ENCODE results near the gene COL4A3. TPM values are rescaled to one million over a fixed set of nuclear protein-coding genes. Genes with fewer than 3 reads are reported as not detected.

COL4A3 gene
- total RNA-seq, 1 donor from 2014 or later: not detected

- Histone ChIP-seq H2AFZ (ENCODE audit: low read depth, low read length) (no peak overlapping the region), H3K4me1 (ENCODE audit: insufficient read depth, low read length) (no peaks in the 10 kb centered on the region), H4K20me1 (ENCODE audit: insufficient read depth, low read length) (no peaks in the 10 kb centered on the region), H3K36me3 (ENCODE audit: insufficient read depth, low read length) (peaks cover 8% of the 10 kb centered on the region), H3K27me3 (ENCODE audit: insufficient read depth, low read length) (no peaks in the 10 kb centered on the region), H3K4me2 (ENCODE audit: low read length) (no peak overlapping the region), H3K27ac (ENCODE audit: low read depth, low read length) (no peak overlapping the region), H3K79me2 (ENCODE audit: insufficient read depth, low read length) (no peaks in the 10 kb centered on the region), H3K9me3 (ENCODE audit: insufficient read depth, low read depth, low read length) (no peaks in the 10 kb centered on the region), H3K4me3 (ENCODE audit: insufficient read depth, low read depth, low read length) (no peak overlapping the region), H3K9ac (ENCODE audit: low read length) (no peak overlapping the region)
- H3K36me3 Mint-ChIP-seq (ENCODE audit: low read depth, unreplicated experiment): peaks cover 2% of the 10 kb centered on the region
- H3K27me3 Mint-ChIP-seq (ENCODE audit: low read depth, unreplicated experiment): no peaks in the 10 kb centered on the region
- H3K9me3 Mint-ChIP-seq (ENCODE audit: unreplicated experiment): no peaks in the 10 kb centered on the region
- DNase-seq (ENCODE audit: low read depth): no peak
- no peak overlapping the region for H3K27ac Mint-ChIP-seq (ENCODE audit: unreplicated experiment)
- TF ChIP-seq EZH2 (IDR thresholded peaks at IDR 0.05; ENCODE audit: insufficient read depth, low read length) (no peak), CTCF (IDR thresholded peaks at IDR 0.05; ENCODE audit: insufficient read depth, low read depth, low read length) (no peak)
- no peaks in the 10 kb centered on the region for H3K4me1 Mint-ChIP-seq (ENCODE audit: low read depth, unreplicated experiment)
- H3K4me3 Mint-ChIP-seq (ENCODE audit: unreplicated experiment): no peak overlapping the region
- FAIRE-seq: no peak
These were observed 179.8 kb downstream of the COL4A3 start for GRCh38 chr2:227344231-227344630.

GRCh38 chr2:227347117-227347516 lies 182.7 kb downstream of the COL4A3 start:
- TF ChIP-seq CTCF (IDR thresholded peaks at IDR 0.05; ENCODE audit: insufficient read depth, low read depth, low read length) (no peak), EZH2 (IDR thresholded peaks at IDR 0.05; ENCODE audit: insufficient read depth, low read length) (no peak)
- FAIRE-seq (no peak), DNase-seq (ENCODE audit: low read depth) (no peak)
- Histone ChIP-seq H3K36me3 (ENCODE audit: insufficient read depth, low read length) (peaks cover 8% of the 10 kb centered on the region), H3K79me2 (ENCODE audit: insufficient read depth, low read length) (no peaks in the 10 kb centered on the region), H3K4me3 (ENCODE audit: insufficient read depth, low read depth, low read length) (no peak overlapping the region), H3K4me1 (ENCODE audit: insufficient read depth, low read length) (no peaks in the 10 kb centered on the region), H2AFZ (ENCODE audit: low read depth, low read length) (no peak overlapping the region), H3K27ac (ENCODE audit: low read depth, low read length) (no peak overlapping the region), H4K20me1 (ENCODE audit: insufficient read depth, low read length) (no peaks in the 10 kb centered on the region), H3K9me3 (ENCODE audit: insufficient read depth, low read depth, low read length) (no peaks in the 10 kb centered on the region), H3K27me3 (ENCODE audit: insufficient read depth, low read length) (no peaks in the 10 kb centered on the region), H3K9ac (ENCODE audit: low read length) (no peak overlapping the region), H3K4me2 (ENCODE audit: low read length) (no peak overlapping the region)
- Mint-ChIP-seq H3K27ac (ENCODE audit: unreplicated experiment) (no peak overlapping the region), H3K27me3 (ENCODE audit: low read depth, unreplicated experiment) (no peaks in the 10 kb centered on the region), H3K36me3 (ENCODE audit: low read depth, unreplicated experiment) (peaks cover 2% of the 10 kb centered on the region), H3K4me3 (ENCODE audit: unreplicated experiment) (no peak overlapping the region), H3K9me3 (ENCODE audit: unreplicated experiment) (no peaks in the 10 kb centered on the region), H3K4me1 (ENCODE audit: low read depth, unreplicated experiment) (no peaks in the 10 kb centered on the region)

- no peak overlapping the region for H3K27ac Mint-ChIP-seq (ENCODE audit: unreplicated experiment)
- no peak for FAIRE-seq
- Histone ChIP-seq H3K4me3 (ENCODE audit: insufficient read depth, low read depth, low read length) (no peak overlapping the region), H3K36me3 (ENCODE audit: insufficient read depth, low read length) (peaks cover 5% of the 10 kb centered on the region), H3K4me2 (ENCODE audit: low read length) (no peak overlapping the region), H3K79me2 (ENCODE audit: insufficient read depth, low read length) (no peaks in the 10 kb centered on the region), H2AFZ (ENCODE audit: low read depth, low read length) (no peak overlapping the region), H4K20me1 (ENCODE audit: insufficient read depth, low read length) (no peaks in the 10 kb centered on the region), H3K27ac (ENCODE audit: low read depth, low read length) (no peak overlapping the region), H3K27me3 (ENCODE audit: insufficient read depth, low read length) (no peaks in the 10 kb centered on the region), H3K9ac (ENCODE audit: low read length) (no peak overlapping the region), H3K9me3 (ENCODE audit: insufficient read depth, low read depth, low read length) (no peaks in the 10 kb centered on the region), H3K4me1 (ENCODE audit: insufficient read depth, low read length) (no peaks in the 10 kb centered on the region)
- no peaks in the 10 kb centered on the region for H3K27me3 Mint-ChIP-seq (ENCODE audit: low read depth, unreplicated experiment)
- H3K36me3 Mint-ChIP-seq (ENCODE audit: low read depth, unreplicated experiment): peaks cover 4% of the 10 kb centered on the region
- no peaks in the 10 kb centered on the region for H3K9me3 Mint-ChIP-seq (ENCODE audit: unreplicated experiment)
- TF ChIP-seq EZH2 (IDR thresholded peaks at IDR 0.05; ENCODE audit: insufficient read depth, low read length) (no peak), CTCF (IDR thresholded peaks at IDR 0.05; ENCODE audit: insufficient read depth, low read depth, low read length) (no peak)
- H3K4me3 Mint-ChIP-seq (ENCODE audit: unreplicated experiment): no peak overlapping the region
- H3K4me1 Mint-ChIP-seq (ENCODE audit: low read depth, unreplicated experiment): no peaks in the 10 kb centered on the region
- no peak for DNase-seq (ENCODE audit: low read depth)
These were observed 183.9 kb downstream of the COL4A3 start for GRCh38 chr2:227348324-227348723.
